HL-60 (cell line): ENCODE data around the gene CRHBP.
"Not testable (repeated sequence)": the region's sequence is repeated elsewhere in the genome, so short reads cannot be mapped to it uniquely, and the experiment has no call there.

Experiments used
- DNase-seq, 2 experiments: peaks; one replicate each; pipeline ENCODE4 v3.0.0-alpha.2; 2010 to 2020; ENCODE audit warnings: low read depth in 1 of 2, low spot score in 1 of 2
- H3K27ac ChIP-seq: fragments of 250-450 bp; sonication (Bioruptor Pico); replicated peaks from 2 replicates; pipeline ENCODE4 v1.5.1; 2020; ENCODE audit warnings: mild to moderate bottlenecking, moderate library complexity
- H3K27me3 ChIP-seq: fragments of 250-450 bp; sonication (Bioruptor Pico); 2 replicates; pipeline ENCODE4 v1.5.1; 2021; ENCODE audit warnings: mild to moderate bottlenecking, moderate library complexity; ENCODE audit not compliant: insufficient read depth, poor library complexity, severe bottlenecking
- H3K4me3 ChIP-seq: replicated peaks from 2 replicates; pipeline ENCODE4 v1.5.1; 2011; ENCODE audit warnings: mild to moderate bottlenecking, control low read depth, low read length; ENCODE audit not compliant: insufficient read depth
- CTCF ChIP-seq: IDR thresholded peaks from one replicate; pipeline ENCODE4 v1.5.1; 2011; ENCODE audit warnings: low read length, control low read depth, inconsistent platforms; ENCODE audit not compliant: insufficient read depth
- GABPA ChIP-seq: IDR thresholded peaks from 2 replicates; pipeline ENCODE4 v1.6.1; 2012; ENCODE audit warnings: low read depth
- POLR2AphosphoS5 ChIP-seq: IDR thresholded peaks from 2 replicates; pipeline ENCODE4 v1.6.1; 2012; ENCODE audit warnings: low read depth
- REST ChIP-seq: IDR thresholded peaks from 2 replicates; pipeline ENCODE4 v1.6.1; 2012; ENCODE audit warnings: low read depth; ENCODE audit not compliant: insufficient replicate concordance
- SPI1 ChIP-seq: IDR thresholded peaks from 2 replicates; pipeline ENCODE4 v1.6.1; 2012; ENCODE audit warnings: low read depth, mild to moderate bottlenecking, borderline replicate concordance

CRHBP gene

GRCh38 chr5:76942581-76942980 lies 10.3 kb upstream of the CRHBP start:
- no peak for TF ChIP-seq POLR2AphosphoS5
- TF ChIP-seq GABPA, result no peak
- Histone ChIP-seq H3K27ac (no peak overlapping the region), H3K4me3 (no peak overlapping the region), H3K27me3 (no peaks in the 10 kb centered on the region)
- DNase-seq, result no peak

GRCh38 chr5:76943006-76943405 lies 9.8 kb upstream of the CRHBP start:
- TF ChIP-seq REST (no peak), GABPA (no peak), CTCF (no peak), POLR2AphosphoS5 (no peak), SPI1 (no peak)
- no peak overlapping the region for H3K27ac ChIP-seq
- no peak for DNase-seq
- no peak overlapping the region for H3K4me3 ChIP-seq
- H3K27me3 ChIP-seq, result no peaks in the 10 kb centered on the region

- no peak for DNase-seq
Measured at GRCh38 chr5:76944638-76945037, 8.2 kb upstream of the CRHBP start.

GRCh38 chr5:76945238-76945637 lies 7.6 kb upstream of the CRHBP start:
- H3K27ac ChIP-seq, DNase-seq, H3K4me3 ChIP-seq, H3K27me3 ChIP-seq: not testable (repeated sequence)

More at GRCh38 chr5:76944638-76945037, 8.2 kb upstream of the CRHBP start:
- H3K27me3 ChIP-seq, result no peaks in the 10 kb centered on the region
- no peak overlapping the region for H3K4me3 ChIP-seq
- no peak overlapping the region for H3K27ac ChIP-seq
- TF ChIP-seq CTCF, result no peak
- TF ChIP-seq REST, result no peak
- TF ChIP-seq SPI1, result no peak

- no peak overlapping the region for H3K27ac ChIP-seq
- DNase-seq, result no peak
- TF ChIP-seq SPI1, result no peak
- H3K27me3 ChIP-seq, result no peaks in the 10 kb centered on the region
- no peak overlapping the region for H3K4me3 ChIP-seq
Measured at GRCh38 chr5:76946090-76946489, 6.8 kb upstream of the CRHBP start.

- no peaks in the 10 kb centered on the region for H3K27me3 ChIP-seq
- no peak for DNase-seq
- no peak overlapping the region for H3K4me3 ChIP-seq
- H3K27ac ChIP-seq, result no peak overlapping the region
- no peak for TF ChIP-seq POLR2AphosphoS5
- no peak for TF ChIP-seq CTCF
- TF ChIP-seq REST, result no peak
- TF ChIP-seq SPI1, result no peak
- TF ChIP-seq GABPA, result no peak
Measured at GRCh38 chr5:76947082-76947503, 5.8 kb upstream of the CRHBP start.
